Stimulated activated CD4-positive, alpha-beta T cell treated with anti-CD3 and anti-CD28 coated beads, Interleukin-15, amount 100 ng/mL, for 24 hours (primary cell): ENCODE measurements around the gene PCDHA1.
"Not testable (repeated sequence)": the region's sequence is repeated elsewhere in the genome, so short reads cannot be mapped to it uniquely, and the experiment has no call there.

ENCODE experiments used
- DNase-seq: peaks from one replicate; pipeline ENCODE4 v3.0.0-alpha.2; 2020

PCDHA1 gene

DNA sequence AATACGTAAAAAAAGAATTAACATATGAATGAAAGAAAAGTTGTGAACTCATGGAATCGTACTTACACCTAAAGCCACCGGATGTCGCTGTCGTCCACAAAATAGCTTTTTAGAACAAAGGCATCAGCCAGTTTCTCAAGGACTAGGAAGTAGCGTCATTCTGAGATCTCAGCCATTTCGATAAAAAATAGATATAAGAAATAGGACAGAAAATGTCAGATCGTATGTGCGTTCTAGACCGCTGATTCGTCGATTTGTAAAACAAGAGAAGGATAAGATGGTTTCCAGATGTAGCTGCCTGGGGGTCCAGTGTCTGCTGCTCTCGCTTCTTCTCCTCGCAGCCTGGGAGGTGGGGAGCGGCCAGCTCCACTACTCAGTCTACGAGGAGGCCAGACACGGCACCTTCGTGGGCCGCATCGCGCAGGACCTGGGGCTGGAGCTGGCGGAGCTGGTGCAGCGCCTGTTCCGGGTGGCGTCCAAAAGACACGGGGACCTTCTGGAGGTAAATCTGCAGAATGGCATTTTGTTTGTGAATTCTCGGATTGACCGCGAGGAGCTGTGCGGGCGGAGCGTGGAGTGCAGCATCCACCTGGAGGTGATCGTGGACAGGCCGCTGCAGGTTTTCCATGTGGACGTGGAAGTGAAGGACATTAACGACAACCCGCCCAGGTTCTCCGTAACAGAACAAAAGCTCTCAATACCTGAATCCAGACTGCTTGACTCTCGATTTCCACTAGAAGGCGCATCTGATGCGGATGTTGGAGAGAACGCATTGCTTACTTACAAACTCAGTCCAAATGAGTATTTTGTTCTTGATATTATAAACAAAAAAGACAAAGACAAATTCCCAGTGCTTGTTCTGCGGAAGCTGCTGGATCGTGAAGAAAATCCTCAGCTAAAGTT is 70.1 kb downstream of the PCDHA1 start, which contains the start of gene PCDHA10:
TSS of gene PCDHA10 (plus strand) at position 126 of the 903 bp plus-strand sequence. CDS start at position 278, 152 bp downstream.
- no peak for DNase-seq

DNA sequence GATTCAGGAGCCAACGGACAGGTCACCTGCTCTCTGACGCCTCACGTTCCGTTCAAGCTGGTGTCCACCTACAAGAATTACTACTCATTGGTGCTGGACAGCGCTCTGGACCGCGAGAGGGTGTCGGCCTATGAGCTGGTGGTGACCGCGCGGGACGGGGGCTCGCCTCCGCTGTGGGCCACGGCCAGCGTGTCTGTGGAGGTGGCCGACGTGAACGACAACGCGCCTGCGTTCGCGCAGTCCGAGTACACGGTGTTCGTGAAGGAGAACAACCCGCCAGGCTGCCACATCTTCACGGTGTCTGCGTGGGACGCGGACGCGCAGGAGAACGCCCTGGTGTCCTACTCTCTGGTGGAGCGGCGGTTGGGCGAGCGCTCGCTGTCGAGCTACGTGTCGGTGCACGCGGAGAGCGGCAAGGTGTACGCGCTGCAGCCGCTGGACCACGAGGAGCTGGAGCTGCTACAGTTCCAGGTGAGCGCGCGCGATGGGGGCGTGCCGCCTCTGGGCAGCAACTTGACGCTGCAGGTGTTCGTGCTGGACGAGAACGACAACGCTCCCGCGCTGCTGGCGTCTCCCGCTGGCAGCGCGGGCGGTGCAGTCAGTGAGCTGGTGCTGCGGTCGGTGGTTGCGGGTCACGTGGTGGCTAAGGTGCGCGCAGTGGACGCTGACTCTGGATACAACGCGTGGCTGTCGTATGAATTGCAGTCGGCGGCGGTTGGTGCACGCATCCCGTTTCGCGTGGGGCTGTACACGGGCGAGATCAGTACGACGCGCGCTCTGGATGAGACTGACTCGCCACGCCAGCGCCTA is 71.4 kb downstream of the PCDHA1 start:
- DNase-seq = no peak

DNA sequence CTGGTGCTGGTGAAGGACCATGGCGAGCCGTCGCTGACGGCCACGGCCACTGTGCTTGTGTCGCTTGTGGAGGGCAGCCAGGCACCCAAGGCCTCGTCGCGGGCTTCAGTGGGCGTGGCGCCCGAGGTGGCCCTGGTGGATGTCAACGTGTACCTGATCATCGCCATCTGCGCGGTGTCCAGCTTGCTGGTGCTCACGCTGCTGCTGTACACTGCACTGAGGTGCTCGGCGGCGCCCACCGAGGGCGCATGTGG is 72.0 kb downstream of the PCDHA1 start:
- DNase-seq = no peak

DNA sequence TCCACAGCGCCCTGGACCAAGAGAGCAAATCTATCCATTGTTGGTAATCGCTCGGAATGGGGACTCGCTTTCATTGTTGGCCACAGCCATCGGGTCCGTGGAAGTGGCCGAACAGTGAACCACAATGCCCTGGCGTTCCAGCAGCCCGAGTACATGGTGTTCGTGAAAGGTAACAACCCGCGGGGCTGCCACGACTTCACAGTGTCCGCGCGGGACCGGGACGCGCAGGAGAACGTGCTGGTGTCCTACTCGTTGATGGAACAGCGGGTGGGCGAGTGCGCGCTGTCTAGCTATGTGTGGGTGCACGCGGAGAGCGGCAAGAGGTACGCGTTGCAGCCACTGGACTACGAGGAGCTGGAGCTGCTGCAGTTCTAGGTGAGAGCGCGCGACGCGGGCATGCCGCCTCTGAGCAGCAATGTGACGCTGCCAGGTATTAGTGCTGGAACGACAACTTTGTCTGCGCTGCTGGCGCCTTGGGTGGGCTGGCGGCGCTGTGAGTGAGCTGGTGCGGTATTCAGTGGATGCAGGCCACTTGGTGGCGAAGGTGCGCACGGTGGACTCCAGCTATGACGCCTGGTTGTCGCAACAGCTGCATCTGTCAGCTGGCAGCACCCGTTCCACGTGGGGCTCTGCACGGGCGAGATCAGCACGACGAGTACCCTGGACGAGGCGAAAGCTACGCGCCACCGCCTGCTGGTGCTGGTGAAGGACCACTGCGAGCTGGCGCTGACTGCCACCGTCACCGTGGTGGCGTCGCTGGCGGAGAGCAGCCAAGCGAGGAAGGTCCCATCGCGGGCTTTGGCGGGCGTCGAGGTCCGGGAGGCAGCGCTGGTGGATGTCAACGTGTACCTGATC is 76.7 kb downstream of the PCDHA1 start:
- no peak for DNase-seq

DNA sequence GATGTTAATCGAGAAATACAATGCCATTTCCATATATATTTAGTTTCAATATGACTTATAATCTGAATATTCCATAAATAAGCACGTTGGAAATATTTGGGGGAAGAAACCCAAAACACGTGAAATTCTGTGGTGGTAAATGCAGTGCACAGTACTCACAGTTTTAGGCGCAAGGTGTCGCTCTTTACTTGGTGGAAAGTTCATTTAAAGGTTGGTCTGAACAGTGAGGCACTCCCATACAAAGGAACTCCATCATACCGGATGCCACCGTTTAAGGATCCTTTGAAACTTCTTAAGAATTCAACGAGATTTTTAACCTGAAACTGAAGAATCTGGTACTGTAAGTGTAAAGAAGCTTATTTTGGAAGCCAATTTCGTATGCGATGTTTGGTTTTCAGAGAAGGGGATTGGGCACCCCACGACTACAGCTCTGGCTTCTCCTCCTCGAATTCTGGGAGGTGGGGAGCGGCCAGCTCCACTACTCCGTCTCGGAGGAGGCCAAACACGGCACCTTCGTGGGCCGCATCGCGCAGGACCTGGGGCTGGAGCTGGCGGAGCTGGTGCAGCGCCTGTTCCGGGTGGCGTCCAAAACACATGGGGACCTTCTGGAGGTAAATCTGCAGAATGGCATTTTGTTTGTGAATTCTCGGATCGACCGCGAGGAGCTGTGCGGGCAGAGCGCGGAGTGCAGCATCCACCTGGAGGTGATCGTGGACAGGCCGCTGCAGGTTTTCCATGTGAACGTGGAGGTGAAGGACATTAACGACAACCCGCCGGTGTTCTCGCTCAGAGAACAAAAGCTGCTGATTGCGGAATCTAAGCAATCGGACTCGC is 83.0 kb downstream of the PCDHA1 start, which contains the start of gene PCDHA11:
TSS of gene PCDHA11 (plus strand) at position 237 of the 834 bp plus-strand sequence. CDS start at position 384, 147 bp downstream.
- no peak for DNase-seq

DNA sequence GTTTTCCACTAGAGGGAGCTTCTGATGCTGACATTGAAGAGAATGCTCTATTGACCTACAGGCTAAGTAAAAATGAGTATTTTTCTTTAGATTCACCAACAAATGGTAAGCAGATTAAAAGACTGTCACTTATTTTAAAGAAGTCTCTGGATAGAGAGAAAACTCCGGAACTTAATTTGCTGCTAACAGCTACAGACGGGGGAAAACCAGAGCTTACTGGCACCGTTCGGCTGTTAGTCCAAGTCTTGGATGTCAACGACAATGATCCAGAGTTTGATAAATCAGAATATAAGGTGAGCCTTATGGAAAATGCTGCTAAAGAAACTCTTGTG is 83.6 kb downstream of the PCDHA1 start:
- no peak for DNase-seq

DNA sequence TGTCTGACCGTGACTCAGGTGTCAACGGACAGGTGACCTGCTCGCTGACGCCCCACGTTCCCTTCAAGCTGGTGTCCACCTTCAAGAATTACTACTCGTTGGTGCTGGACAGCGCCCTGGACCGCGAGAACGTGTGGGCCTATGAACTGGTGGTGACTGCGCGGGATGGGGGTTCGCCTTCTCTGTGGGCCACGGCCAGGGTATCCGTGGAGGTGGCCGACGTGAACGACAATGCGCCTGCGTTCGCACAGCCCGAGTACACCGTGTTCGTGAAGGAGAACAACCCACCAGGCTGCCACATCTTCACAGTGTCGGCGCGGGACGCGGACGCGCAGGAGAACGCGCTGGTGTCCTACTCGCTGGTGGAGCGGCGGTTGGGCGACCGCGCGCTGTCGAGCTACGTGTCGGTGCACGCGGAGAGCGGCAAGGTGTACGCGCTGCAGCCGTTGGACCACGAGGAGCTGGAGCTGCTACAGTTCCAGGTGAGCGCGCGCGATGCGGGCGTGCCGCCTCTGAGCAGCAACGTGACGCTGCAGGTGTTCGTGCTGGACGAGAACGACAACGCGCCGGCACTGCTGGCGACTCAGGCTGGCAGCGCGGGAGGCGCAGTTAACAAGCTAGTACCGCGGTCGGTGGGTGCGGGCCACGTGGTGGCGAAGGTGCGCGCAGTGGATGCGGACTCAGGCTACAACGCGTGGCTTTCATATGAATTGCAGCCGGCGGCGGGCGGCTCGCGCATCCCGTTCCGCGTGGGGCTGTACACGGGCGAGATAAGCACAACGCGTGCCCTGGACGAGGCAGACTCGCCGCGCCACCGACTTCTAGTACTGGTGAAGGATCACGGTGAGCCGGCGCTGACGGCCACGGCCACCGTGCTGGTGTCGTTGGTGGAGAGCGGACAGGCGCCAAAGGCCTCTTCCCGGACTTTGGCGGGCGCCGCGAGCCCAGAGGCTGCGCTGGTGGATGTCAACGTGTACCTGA is 84.6 kb downstream of the PCDHA1 start:
- no peak for DNase-seq

DNA sequence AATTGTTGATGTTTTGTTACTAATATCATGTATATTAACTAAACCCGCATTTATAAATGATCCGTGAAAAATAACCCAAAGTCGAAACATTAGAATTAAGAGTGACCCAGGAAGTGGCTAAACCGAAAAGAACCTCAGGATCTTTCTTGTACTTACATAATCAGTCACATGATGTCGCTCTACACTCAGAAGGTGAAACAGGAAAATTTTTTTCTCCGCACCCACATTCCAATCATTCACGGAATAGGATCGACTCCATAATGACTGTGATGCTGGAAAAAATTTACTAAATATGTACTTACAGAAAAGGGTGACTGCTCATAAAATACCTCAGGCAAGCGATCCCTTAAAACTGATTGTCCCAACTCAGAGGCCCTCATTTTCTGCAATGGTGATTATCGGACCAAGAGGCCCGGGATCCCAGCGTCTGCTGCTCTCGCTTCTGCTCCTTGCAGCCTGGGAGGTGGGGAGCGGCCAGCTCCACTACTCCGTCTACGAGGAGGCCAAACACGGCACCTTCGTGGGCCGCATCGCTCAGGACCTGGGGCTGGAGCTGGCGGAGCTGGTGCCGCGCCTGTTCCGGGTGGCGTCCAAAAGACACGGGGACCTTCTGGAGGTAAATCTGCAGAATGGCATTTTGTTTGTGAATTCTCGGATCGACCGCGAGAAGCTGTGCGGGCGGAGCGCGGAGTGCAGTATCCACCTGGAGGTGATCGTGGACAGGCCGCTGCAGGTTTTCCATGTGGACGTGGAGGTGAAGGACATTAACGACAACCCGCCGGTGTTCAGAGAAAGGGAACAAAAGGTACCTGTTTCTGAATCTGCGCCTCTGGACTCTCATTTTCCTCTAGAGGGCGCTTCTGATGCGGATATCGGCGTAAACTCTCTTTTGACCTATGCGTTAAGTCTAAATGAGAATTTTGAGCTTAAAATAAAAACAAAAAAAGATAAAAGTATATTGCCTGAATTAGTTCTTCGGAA is 89.4 kb downstream of the PCDHA1 start, which contains the start of gene PCDHA12:
TSS of gene PCDHA12 (plus strand) at position 224 of the 981 bp plus-strand sequence. CDS start at position 389, 165 bp downstream.
- no peak for DNase-seq

DNA sequence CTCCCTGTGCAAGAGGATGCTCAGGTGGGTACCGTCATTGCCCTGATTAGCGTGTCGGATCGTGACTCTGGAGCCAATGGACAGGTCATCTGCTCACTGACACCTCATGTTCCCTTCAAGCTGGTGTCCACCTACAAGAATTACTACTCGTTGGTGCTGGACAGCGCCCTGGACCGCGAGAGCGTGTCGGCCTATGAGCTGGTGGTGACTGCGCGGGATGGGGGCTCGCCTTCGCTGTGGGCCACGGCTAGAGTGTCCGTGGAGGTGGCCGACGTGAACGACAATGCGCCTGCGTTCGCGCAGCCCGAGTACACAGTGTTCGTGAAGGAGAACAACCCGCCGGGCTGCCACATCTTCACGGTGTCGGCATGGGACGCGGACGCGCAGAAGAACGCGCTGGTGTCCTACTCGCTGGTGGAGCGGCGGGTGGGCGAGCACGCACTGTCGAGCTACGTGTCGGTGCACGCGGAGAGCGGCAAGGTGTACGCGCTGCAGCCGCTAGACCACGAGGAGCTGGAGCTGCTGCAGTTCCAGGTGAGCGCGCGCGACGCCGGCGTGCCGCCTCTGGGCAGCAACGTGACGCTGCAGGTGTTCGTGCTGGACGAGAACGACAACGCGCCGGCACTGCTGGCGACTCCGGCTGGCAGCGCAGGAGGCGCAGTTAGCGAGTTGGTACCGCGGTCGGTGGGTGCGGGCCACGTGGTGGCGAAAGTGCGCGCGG is 90.8 kb downstream of the PCDHA1 start:
- not testable (repeated sequence) for DNase-seq

DNA sequence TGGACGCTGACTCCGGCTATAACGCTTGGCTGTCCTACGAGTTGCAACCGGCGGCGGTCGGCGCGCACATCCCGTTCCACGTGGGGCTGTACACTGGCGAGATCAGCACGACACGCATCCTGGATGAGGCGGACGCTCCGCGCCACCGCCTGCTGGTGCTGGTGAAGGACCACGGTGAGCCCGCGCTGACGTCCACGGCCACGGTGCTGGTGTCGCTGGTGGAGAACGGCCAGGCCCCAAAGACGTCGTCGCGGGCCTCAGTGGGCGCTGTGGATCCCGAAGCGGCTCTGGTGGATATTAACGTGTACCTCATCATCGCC is 91.3 kb downstream of the PCDHA1 start:
- DNase-seq = no peak

DNA sequence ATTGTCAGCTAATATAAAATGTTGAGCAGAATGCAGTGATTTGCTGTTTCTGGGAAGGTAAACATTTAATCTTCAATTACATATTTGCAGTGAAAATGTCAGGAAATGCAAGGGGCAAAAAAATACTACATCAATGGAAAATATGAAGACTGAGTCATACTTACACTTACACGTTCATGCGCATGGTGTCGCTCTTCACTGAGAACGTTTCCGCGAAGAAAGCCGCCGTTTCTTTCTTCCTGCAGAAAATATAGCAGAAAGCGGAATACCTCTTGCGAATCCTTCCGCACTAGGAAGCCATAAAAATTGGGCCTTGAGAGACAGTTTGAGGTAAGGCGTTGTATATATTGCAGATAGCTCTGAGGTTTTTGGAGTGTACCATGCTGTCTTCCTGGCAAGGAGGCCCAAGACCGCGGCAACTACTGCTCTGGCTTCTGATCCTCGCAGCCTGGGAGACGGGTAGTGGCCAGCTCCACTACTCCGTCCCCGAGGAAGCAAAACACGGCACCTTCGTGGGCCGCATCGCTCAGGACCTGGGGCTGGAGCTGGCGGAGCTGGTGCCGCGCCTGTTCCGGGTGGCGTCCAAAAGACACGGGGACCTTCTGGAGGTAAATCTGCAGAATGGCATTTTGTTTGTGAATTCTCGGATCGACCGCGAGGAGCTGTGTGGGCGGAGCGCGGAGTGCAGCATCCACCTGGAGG is 96.1 kb downstream of the PCDHA1 start, which contains the start of gene PCDHA13:
TSS of gene PCDHA13 (plus strand) at position 236 of the 702 bp plus-strand sequence. CDS start at position 381, 145 bp downstream.
- DNase-seq = no peak

DNA sequence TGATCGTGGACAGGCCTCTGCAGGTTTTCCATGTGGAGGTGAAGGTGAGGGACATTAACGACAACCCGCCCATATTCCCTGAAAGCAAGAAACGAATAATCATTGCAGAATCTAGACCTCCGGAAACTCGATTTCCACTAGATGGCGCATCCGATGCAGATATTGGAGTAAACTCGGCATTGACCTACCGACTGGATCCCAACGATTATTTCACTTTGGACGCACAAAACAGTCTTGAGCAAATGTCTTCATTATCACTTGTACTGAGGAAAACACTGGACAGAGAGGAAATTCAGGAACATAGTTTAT is 96.6 kb downstream of the PCDHA1 start:
- no peak for DNase-seq

DNA sequence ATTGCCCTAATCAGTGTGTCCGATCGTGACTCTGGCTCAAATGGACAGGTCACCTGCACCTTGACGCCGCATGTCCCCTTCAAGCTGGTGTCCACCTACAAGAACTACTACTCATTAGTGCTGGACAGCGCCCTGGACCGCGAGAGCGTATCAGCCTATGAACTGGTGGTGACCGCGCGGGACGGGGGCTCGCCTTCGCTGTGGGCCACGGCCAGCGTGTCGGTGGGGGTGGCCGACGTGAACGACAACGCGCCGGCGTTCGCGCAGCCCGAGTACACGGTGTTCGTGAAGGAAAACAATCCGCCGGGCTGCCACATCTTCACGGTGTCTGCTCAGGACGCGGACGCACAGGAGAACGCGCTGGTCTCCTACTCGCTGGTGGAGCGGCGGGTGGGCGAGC is 97.4 kb downstream of the PCDHA1 start:
- no peak for DNase-seq

DNA sequence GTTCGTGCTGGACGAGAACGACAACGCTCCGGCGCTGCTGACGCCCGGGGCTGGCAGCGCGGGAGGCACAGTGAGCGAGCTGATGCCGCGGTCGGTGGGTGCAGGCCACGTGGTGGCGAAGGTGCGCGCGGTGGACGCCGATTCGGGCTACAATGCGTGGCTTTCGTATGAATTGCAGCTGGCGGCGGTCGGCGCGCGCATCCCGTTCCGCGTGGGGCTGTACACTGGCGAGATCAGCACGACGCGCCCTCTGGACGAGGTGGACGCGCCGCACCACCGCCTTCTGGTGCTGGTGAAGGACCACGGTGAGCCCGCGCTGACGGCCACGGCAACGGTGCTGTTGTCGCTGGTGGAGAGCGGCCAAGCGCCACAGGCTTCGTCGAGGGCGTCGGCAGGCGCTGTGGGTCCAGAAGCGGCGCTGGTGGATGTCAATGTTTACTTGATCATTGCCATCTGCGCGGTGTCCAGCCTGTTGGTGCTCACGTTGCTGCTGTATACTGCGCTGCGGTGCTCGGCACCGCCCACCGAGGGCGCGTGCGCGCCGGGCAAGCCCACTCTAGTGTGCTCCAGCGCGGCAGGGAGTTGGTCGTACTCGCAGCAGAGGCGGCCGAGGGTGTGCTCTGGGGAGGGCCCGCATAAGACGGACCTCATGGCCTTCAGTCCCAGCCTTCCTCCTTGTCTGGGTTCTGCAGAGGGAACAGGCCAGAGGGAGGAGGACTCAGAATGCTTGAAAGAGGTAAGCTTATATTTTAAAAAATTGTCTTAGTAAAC is 98.2 kb downstream of the PCDHA1 start:
- no peak for DNase-seq

DNA sequence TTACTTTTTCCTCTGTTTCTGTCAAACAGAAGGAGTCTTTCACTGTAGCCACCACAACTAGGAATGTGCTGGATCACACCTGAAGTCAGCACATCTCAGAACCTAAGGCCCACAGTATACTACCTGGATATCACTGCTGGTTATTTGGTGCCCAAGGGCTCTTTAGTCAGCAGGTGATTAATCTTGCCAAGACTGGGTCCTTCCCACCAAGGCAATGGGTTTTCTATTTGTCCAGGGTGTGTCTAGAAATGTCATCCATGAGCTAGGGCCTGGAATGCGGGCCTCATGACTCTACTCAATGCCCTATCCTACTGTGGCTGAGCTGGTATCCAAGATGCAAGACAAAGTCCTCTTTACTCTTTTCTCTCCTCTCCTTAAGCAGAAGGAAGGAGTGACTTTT is 130.4 kb downstream of the PCDHA1 start:
- DNase-seq = no peak

DNA sequence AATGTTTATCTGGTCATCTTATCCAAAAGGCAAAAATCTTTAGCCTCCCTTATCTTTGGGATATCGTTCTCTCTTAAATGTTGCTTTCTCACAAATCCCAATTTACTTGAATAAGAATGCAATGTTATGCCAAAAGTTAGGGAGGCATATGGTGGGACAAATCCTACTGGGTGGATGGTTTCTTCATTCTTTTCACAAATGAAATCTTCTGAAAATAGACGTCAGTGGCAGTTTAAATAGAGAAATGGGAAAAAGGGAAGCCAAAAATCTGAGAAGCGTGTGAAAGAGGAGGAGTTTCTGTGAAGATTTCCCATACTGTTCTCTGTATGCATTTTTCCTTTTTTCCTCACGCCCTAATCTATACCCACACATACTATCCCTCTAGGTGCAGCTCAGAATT is 137.7 kb downstream of the PCDHA1 start:
- no peak for DNase-seq

DNA sequence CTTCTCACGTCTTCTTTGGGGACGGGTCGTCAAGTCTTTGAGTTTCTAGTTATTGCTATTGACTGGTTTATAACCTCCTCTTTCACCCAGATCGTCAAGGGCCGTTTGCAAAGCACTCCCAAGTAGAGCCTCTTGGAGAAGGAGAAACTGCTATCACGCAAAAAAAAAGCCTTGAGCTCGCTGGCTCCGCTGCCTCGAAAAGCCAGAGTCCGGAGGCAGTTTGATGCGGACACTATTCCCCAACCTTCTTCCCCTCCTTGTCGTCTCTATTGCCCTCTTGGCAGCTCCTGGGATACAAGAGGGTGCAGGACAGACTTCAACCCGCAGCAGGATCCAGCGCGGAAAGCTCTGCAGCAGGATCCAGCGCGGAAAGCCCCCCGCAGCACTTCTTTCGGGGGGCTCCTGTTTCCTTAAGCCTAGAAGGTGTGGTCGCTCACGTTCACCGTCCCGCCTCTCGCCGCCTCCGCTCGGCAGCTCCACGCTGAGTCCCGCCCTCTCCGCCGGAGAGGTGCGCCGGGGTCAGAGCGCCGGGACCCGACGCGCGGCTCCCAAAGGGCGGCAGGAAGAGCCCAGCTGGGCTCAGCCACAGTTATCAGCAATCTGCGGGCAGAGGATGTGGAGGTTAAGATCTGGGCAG is 140.0 kb downstream of the PCDHA1 start, which contains the start of gene PCDHAC1:
TSS of gene PCDHAC1 (plus strand) at position 494 of the 637 bp plus-strand sequence. CDS start 594 bp downstream, outside the sequence.
- DNase-seq = peak; percentile 3
